ENCODE data around the gene RTP2.

The RTP2 gene

GRCh38 chr3:187738331-187739093 is 36.2 kb upstream of the RTP2 start:
- peak; percentile 25 for DNase-seq

- DNase-seq: no peak
Observed at GRCh38 chr3:187738071-187738330, 35.6 kb upstream of the RTP2 start.

GRCh38 chr3:187737368-187738070 is 35.2 kb upstream of the RTP2 start:
- DNase-seq: no peak

DNA sequence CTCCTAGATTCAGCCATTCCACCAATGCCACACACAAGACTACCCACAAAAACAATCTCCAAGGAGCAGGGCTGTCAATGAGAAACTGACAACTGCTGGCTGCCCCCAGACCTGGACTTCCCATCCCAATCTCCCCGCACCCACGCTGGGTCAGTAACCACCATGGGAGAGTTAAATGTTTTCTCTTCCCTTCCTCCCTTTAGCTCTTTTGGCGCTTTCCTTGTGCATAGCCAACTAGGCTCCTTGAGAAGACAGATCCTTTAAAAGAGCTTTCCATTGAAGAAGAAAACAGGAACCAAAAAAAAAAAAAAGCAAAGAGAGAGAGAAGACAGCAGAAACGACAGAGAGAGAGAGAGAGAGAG is 34.6 kb upstream of the RTP2 start:
- DNase-seq: no peak

- no peak for DNase-seq
Observed at GRCh38 chr3:187736418-187736871, 34.1 kb upstream of the RTP2 start.

- no peak for DNase-seq
Observed at GRCh38 chr3:187735837-187736236, 33.5 kb upstream of the RTP2 start.

- no peak for DNase-seq
Observed at GRCh38 chr3:187735383-187735782, 33.0 kb upstream of the RTP2 start.

DNA sequence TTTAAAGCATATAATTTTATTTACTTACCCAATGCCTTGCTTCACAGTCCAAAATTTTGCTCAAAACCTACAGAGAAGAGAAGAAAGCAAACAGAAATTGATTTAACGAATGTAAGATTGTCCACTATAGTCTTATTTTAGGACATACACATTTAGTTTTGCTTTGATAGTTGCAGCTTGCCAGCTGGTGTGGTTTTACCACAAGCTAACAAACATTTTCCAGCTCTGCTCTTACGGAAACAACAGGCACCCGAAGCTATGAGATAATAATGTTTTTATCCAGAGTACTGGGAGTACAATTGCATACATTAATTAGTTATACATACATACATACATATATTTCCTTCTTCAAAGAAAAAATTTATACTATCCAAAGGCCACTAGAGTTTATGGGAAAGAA is 32.5 kb upstream of the RTP2 start:
- DNase-seq: no peak

- DNase-seq: no peak
Observed at GRCh38 chr3:187733371-187733770, 31.0 kb upstream of the RTP2 start.

GRCh38 chr3:187729598-187729997 is 27.2 kb upstream of the RTP2 start:
- DNase-seq: no peak

GRCh38 chr3:187728940-187729583 is 26.7 kb upstream of the RTP2 start:
- no peak for DNase-seq

GRCh38 chr3:187728248-187728647 is 25.9 kb upstream of the RTP2 start:
- DNase-seq: no peak

DNA sequence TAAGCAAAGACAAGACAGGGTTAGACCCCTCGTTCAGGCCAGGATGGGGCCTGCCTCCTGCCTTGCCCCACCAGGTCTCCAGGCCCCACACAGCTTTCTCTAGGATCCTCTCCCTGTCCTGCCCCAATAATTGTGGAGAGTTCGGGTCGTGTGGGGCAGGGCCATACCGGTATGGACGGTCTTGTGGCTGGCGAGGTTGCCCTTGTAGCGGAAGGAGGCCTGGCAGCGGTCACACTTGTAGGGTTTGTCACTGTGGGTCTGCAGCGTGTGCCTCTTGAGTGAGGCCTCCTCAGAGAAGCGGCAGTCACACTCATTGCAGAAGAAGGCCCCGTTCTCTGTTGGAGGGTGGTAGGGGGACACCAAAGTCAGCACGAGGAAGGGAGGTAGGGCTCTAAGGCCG is 24.2 kb upstream of the RTP2 start:
- DNase-seq: no peak

- no peak for DNase-seq
Observed at GRCh38 chr3:187725653-187726370, 23.5 kb upstream of the RTP2 start.

DNA sequence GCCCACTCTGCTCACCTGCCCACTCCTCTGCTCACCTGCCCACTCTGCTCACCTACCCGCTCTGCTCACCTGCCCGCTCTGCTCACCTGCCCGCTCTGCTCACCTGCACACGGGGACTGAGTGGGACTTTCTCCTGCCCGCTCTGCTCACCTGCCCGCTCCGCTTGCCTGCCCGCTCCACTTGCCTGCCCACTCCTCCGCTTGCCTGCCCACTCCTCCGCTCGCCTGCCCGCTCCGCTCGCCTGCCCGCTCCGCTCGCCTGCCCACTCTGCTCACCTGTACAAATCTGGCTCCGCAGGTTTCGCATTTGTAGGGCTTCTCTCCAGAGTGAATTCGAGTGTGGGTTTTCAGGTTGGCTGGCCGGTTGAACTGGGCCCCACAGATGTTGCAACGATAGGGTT is 22.9 kb upstream of the RTP2 start:
- no peak for DNase-seq

DNA sequence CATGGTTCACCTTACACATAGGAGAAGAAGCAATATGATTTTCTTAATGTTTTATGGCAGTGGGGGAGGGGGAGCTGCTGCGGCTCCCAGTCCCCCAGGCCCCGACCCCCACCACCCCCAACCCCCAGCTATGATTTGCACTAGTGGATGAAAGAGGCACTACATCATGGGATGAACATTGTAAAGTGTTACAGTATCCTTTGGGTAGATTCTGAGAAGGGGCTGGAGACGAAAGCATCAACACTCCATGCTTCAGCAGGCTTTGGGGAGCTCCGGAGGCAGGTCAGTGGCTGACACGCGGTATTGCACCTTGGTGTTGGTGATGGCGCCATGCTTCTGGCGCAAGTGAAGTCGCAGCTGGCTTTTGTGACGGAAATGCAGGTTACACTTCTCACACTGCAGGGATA is 19.9 kb upstream of the RTP2 start:
- no peak for DNase-seq

GRCh38 chr3:187721055-187721454 is 18.7 kb upstream of the RTP2 start:
- no peak for DNase-seq

GRCh38 chr3:187720337-187720670 is 17.9 kb upstream of the RTP2 start:
- DNase-seq: no peak

DNA sequence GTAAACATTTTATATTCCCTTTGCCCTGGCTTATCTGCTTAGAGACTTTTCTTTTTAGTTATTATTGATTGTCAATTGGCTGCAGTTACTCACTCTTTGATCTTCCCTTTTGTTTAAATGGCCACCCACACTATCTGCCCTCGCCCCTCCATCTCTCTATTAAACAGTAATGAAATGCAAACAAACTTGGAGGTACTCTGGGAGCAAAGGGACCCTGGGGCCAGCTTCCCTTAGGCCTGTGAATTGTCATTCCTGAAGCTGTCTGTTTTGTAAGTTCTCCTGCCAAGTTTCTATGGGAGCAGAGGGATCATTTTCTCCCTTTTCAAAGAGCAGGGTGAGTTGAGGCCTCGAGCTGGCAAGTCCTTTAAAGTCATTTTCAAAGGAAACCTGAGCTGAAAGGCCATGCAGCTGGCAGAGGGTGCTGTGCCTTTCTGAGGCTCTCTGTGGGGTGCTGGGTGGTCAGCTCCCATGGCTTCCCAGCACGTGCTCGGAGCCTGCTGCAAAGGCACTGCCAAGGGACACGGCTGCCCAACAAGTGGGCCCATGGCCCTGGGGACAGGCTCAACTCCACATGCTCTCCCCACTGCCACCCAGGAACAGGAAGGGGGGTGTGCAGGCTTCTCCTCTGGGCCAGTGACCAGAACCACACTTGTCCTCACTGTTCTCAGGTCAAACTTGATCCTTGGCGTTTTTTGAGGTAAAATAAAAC is 17.4 kb upstream of the RTP2 start:
- DNase-seq: no peak

- no peak for DNase-seq
Observed at GRCh38 chr3:187718802-187719201, 16.4 kb upstream of the RTP2 start.

- no peak for DNase-seq
Observed at GRCh38 chr3:187717572-187717971, 15.2 kb upstream of the RTP2 start.

- no peak for DNase-seq
Observed at GRCh38 chr3:187714404-187714979, 12.1 kb upstream of the RTP2 start.

GRCh38 chr3:187713504-187713903 is 11.1 kb upstream of the RTP2 start:
- no peak for DNase-seq

Measured in GF-D8 (cell line).